ENCODE data around the gene HRH3.

- TF ChIP-seq CTCF (IDR thresholded peaks at IDR 0.05) = no peak
- no peak for TF ChIP-seq EZH2 (IDR thresholded peaks at IDR 0.05; ENCODE audit: borderline replicate concordance, insufficient read depth, low read depth, low read length, poor library complexity, severe bottlenecking)
Measured at GRCh38 chr20:62238569-62239277, 18.6 kb upstream of the HRH3 start.

All from B cell (primary cell).